NT2/D1 (cell line): ENCODE data around the gene NUDT15.

Experiments used
- DNase-seq: peaks from one replicate; pipeline ENCODE4 v3.0.0-alpha.2; 2011; ENCODE audit warnings: low read depth, low spot score
- H3K27me3 ChIP-seq: 2 replicates; pipeline ENCODE4 v1.6.0; 2011; ENCODE audit warnings: mild to moderate bottlenecking; ENCODE audit not compliant: insufficient read length, insufficient read depth
- H3K36me3 ChIP-seq: 2 replicates; pipeline ENCODE4 v1.6.1; 2011; ENCODE audit warnings: mild to moderate bottlenecking, low read length, mixed read lengths; ENCODE audit not compliant: insufficient read depth, insufficient read length
- H3K4me1 ChIP-seq: 2 replicates; pipeline ENCODE4 v1.5.1; 2011; ENCODE audit not compliant: insufficient read depth, insufficient read length
- H3K4me3 ChIP-seq: 2 replicates; pipeline ENCODE4 v1.5.1; 2011; ENCODE audit warnings: low read depth; ENCODE audit not compliant: insufficient read length
- H3K9ac ChIP-seq: 2 replicates; pipeline ENCODE4 v1.6.0; 2011; ENCODE audit warnings: low read depth; ENCODE audit not compliant: insufficient read length
- H3K9me3 ChIP-seq: 2 replicates; pipeline ENCODE4 v1.5.1; 2011; ENCODE audit warnings: mild to moderate bottlenecking, low read length; ENCODE audit not compliant: insufficient read depth
- SUZ12 ChIP-seq: IDR thresholded peaks from 2 replicates; pipeline ENCODE4 v1.6.1; 2011; ENCODE audit not compliant: insufficient read length, insufficient read depth; ENCODE audit errors: extremely low read depth
- YY1 ChIP-seq: IDR thresholded peaks from 2 replicates; pipeline ENCODE4 v1.6.1; 2011; ENCODE audit not compliant: insufficient read length, insufficient read depth
- ZNF274 ChIP-seq: IDR thresholded peaks from 2 replicates; pipeline ENCODE4 v1.6.1; 2011; ENCODE audit warnings: mild to moderate bottlenecking, low read depth, low read length

The NUDT15 gene

DNA sequence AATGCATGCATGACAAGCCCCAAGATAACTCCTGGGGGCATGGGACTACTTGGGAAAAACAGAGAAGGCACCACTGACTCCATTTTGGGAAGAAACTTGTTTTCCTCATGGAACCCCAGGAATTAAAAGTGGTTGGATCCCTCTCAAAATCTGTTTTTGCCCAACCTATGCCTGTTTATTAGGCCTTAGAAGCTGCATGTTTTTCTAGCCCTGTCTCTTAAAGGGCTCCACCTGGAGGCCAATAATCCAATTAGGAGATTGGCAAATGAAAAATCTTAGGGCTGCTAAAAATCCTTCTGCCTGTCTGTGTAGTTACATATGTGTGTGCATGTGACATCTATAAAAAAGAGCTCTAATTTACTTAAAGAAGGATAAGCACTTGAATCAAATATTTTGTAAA is 30.5 kb downstream of the NUDT15 start:
- no peak for DNase-seq
- H3K9ac ChIP-seq = no peak overlapping the region
- H3K27me3 ChIP-seq = no peaks in the 10 kb centered on the region
- H3K4me1 ChIP-seq = no peaks in the 10 kb centered on the region
- TF ChIP-seq YY1 (no peak), SUZ12 (no peak), ZNF274 (no peak)
- H3K4me3 ChIP-seq = no peak overlapping the region
- H3K36me3 ChIP-seq = peaks cover 42% of the 10 kb centered on the region
- H3K9me3 ChIP-seq = peaks cover 72% of the 10 kb centered on the region

DNA sequence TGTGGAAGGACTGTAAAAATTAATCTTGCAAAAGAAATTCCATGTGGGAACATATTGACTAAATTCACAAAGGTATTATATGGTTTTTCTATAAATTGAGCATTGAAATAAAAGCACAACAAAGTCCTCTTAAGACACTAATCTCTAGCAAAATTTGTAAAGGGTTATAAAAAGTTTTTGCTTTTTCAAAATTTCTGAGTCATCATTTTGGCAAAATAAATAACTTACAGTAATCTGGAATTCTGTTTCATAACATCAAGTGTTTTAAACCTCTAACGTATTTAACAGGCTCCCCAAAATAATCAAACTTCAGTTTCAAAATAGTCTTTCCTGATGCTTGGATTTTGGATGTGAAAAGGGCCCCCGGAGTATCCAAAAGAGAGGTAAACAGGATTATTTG is 31.4 kb downstream of the NUDT15 start:
- Histone ChIP-seq H3K27me3 (no peaks in the 10 kb centered on the region), H3K36me3 (peaks cover 52% of the 10 kb centered on the region), H3K4me3 (no peak overlapping the region), H3K9me3 (peaks cover 81% of the 10 kb centered on the region), H3K9ac (no peak overlapping the region), H3K4me1 (no peaks in the 10 kb centered on the region)
- no peak for TF ChIP-seq ZNF274
- no peak for TF ChIP-seq YY1
- no peak for TF ChIP-seq SUZ12
- DNase-seq = no peak

DNA sequence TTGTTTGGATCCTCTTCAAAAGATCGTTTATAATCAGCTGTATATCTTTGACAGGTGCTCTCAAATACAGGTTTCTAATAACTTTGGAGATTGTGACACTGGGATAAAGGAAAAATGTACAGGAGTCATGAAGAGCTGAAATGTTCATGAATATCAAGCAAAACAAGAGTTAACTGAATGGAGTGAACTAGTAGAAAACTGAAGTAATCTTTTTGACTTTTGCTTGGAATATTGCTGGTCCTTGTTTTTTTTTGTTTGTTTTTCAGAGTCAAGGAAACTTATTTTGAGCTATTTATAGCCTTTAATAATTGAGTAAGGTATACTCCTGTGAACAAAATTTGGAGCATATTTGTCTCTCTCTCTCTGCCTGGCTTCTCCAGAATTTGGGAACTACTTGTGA is 32.0 kb downstream of the NUDT15 start:
- no peak overlapping the region for H3K4me3 ChIP-seq
- no peak overlapping the region for H3K9ac ChIP-seq
- peaks cover 84% of the 10 kb centered on the region for H3K9me3 ChIP-seq
- H3K27me3 ChIP-seq = no peaks in the 10 kb centered on the region
- peaks cover 58% of the 10 kb centered on the region for H3K36me3 ChIP-seq
- no peaks in the 10 kb centered on the region for H3K4me1 ChIP-seq
- no peak for TF ChIP-seq ZNF274
- no peak for TF ChIP-seq SUZ12
- no peak for TF ChIP-seq YY1
- no peak for DNase-seq

DNA sequence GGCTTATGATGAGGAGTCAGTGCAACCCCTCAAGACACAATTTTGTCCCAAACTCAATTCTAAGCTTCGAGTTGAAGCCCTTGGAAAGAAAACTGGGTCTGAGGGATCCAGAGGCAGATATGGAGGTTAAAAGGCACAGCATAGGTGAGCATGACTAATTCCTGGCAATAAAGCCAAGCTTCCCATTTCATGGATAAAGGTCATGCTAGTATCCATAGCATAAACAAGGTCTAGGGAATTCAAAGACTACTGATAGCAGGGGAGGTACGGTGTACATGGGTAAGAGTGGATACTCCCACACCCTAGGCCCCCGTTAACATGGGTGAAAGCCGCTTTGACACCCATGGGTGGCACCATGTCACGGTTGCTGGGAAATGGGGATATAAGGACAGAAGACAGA is 33.4 kb downstream of the NUDT15 start:
- no peak overlapping the region for H3K4me3 ChIP-seq
- H3K4me1 ChIP-seq = no peaks in the 10 kb centered on the region
- H3K9ac ChIP-seq = no peak overlapping the region
- H3K9me3 ChIP-seq = peaks cover 91% of the 10 kb centered on the region
- TF ChIP-seq ZNF274 (no peak), SUZ12 (no peak), YY1 (no peak)
- DNase-seq = no peak
- no peaks in the 10 kb centered on the region for H3K27me3 ChIP-seq
- H3K36me3 ChIP-seq = peaks cover 68% of the 10 kb centered on the region

DNA sequence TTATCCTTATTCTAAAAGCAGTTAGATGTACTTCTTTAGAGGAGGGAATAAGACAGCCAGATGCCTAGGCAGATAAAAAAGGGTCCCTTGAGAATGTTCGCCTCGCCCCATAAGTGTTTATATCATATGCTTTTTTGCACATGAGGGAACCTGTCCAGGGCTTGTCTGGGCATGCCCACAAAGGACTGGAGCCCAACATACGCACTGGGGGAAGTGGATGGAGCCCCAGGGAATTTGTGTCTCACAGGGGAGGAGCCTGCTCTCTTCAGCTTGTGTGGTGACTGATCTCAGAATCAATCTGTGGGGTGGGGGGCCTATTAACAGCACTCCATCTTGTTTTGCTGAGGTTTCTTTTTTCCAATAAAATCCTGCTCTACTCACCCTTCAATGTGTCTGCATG is 34.8 kb downstream of the NUDT15 start:
- DNase-seq = no peak
- H3K4me1 ChIP-seq = no peaks in the 10 kb centered on the region
- no peak overlapping the region for H3K9ac ChIP-seq
- H3K27me3 ChIP-seq = no peaks in the 10 kb centered on the region
- TF ChIP-seq YY1 (no peak), ZNF274 (no peak), SUZ12 (no peak)
- H3K4me3 ChIP-seq = no peak overlapping the region
- peaks cover 78% of the 10 kb centered on the region for H3K9me3 ChIP-seq
- H3K36me3 ChIP-seq = peaks cover 73% of the 10 kb centered on the region

DNA sequence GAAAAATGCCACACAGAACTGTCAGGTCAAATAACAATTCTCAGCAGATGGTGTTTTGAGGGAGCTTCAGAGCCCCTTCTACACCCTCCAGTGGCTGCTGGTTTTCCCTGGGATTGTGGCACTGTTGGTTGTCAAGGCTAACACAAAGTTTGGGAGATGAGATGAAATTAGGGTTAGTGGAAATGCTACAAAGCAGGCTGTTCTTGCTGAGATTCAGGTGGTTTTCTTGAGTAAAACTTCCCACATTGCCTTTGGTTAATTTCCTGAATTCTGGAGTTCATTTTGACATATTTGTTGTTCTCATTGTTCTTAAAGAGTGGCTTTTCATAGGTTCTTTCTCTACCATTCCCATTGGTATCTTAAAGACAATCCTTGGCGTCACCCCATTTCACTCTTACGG is 35.3 kb downstream of the NUDT15 start:
- H3K27me3 ChIP-seq = no peaks in the 10 kb centered on the region
- no peak overlapping the region for H3K9ac ChIP-seq
- H3K4me1 ChIP-seq = no peaks in the 10 kb centered on the region
- H3K9me3 ChIP-seq = peaks cover 73% of the 10 kb centered on the region
- no peak overlapping the region for H3K4me3 ChIP-seq
- peaks cover 73% of the 10 kb centered on the region for H3K36me3 ChIP-seq
- TF ChIP-seq YY1 = no peak
- no peak for TF ChIP-seq SUZ12
- no peak for TF ChIP-seq ZNF274
- no peak for DNase-seq

DNA sequence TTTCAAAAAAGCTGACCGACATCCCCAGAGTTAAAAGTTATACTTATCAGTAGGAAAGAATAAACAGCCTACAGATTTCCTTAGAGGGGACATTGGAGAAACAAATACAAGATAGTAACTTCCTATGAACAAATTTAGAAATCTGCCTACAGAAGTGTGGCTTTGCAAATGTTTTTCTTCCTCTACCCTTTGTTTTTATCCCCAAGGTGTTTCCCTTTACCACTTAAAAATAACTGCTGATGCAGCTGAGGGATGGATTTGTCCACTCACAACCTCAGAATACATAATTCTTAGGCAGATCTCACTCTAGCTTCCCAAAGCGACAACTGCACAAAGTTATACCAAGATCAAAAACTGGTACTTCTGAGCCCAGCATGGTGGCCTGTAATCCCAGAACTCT is 36.5 kb downstream of the NUDT15 start:
- H3K9ac ChIP-seq = no peak overlapping the region
- no peaks in the 10 kb centered on the region for H3K4me1 ChIP-seq
- H3K9me3 ChIP-seq = peaks cover 61% of the 10 kb centered on the region
- no peak overlapping the region for H3K4me3 ChIP-seq
- TF ChIP-seq ZNF274 (no peak), YY1 (no peak), SUZ12 (no peak)
- no peaks in the 10 kb centered on the region for H3K27me3 ChIP-seq
- no peak for DNase-seq
- H3K36me3 ChIP-seq = peaks cover 81% of the 10 kb centered on the region
